ENCODE measurements around the gene TEX22.

Gene TEX22

DNA sequence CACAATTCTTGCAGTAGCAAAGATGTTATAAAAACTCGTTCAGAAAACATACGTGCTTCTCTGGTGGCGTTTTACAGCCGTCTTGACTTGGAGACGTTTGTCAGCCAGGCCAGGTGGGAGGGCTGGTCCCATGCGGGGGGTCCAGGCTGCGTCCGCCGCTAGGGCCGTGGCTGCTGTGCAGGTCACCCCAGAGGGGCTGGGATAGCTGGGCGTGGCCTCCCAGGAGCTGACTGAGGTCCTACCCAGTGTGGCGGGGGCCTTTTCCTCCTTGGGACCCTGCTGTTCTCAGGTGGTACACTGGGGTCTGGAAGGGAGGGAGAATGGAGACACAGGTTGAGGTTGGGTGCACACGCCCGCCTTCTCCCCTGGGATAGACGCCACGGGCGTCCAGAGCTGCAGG, 46.5 kb downstream of the TEX22 start:
- DNase-seq: no peak

DNA sequence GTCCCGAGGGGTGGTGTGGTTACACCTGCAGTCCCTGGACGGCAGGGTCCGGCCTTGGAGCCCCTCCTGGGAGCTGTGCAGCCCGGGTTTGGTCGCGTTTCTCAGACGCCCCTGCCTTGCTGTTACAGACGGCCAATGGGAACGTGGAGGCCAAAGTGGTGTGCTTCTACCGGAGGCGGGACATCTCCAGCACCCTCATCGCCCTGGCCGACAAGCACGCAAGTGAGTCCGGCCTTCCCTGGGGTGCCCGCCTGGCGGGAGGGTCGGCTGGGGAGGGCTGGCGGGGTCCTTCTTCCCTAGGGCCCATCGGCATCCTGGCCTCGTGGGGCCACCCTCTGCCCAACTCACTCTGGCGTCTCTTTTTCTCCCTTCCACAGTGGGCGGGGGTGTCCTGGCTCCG, 47.0 kb downstream of the TEX22 start:
- DNase-seq: no peak

DNA sequence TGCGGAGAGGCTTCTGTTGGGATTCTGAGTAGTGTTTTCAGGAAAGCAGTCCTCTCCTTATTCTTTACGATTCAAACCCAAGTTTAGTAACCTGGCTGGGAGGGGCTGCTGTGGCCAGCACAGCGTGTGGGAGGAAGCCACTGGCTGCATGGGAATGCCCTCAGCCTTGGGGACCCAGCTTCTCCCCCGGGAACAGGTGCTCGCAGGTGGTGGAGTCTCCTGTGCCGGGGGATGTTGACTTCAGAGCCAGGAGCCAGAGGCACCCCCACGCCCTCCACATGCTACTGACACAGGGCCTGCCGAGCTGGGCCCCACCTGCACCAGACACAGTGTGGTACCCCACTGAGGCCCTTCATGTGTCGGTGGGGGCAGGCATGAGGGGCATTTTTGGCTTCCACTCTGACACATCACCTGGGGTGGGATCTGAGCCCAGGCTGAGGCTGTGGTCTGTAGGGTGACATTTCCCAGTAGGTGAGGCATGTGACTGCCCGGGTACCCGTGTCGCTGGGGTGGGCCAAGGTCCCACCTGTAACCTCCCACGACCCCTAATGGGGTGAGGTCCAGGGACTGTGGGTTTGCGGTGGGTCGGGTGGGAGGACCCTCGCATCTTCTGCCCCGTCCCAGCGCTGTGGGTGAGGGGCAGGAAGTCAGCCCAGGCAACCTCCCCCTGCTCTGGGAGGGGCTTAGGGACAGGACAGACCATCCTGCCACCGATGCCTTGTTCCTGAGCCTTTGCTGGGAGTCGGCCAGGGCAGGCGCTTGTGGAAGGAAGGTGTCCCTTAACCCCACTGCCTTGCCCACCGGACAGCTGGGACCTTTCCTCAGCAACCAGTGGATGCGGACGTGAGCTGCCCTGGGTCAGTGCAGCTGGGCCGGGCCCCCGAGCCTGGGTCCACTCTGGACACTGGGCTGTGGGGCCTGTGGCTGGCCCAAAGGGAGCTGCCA, 47.8 kb downstream of the TEX22 start:
- DNase-seq: no peak

DNA sequence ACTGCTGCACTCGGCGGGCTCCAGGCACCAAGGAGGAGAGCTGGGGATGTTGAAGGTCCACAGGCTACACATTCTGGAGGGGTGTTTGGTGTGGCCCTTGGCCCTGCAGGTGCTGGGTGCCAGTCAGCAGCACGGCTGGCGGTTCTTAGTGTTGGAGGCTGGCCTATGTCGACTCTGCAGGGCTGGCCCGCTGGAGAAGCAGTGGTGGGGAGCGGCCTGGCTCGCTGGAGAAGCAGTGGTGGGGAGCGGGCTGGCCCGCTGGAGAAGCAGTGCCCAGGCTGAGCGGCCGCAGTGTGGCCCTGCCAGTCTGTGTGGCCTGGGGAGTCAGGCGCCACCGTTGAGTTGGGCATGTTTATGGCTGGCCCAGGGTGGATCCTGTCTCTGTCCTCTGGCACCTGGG, 48.6 kb downstream of the TEX22 start:
- no peak for DNase-seq

DNA sequence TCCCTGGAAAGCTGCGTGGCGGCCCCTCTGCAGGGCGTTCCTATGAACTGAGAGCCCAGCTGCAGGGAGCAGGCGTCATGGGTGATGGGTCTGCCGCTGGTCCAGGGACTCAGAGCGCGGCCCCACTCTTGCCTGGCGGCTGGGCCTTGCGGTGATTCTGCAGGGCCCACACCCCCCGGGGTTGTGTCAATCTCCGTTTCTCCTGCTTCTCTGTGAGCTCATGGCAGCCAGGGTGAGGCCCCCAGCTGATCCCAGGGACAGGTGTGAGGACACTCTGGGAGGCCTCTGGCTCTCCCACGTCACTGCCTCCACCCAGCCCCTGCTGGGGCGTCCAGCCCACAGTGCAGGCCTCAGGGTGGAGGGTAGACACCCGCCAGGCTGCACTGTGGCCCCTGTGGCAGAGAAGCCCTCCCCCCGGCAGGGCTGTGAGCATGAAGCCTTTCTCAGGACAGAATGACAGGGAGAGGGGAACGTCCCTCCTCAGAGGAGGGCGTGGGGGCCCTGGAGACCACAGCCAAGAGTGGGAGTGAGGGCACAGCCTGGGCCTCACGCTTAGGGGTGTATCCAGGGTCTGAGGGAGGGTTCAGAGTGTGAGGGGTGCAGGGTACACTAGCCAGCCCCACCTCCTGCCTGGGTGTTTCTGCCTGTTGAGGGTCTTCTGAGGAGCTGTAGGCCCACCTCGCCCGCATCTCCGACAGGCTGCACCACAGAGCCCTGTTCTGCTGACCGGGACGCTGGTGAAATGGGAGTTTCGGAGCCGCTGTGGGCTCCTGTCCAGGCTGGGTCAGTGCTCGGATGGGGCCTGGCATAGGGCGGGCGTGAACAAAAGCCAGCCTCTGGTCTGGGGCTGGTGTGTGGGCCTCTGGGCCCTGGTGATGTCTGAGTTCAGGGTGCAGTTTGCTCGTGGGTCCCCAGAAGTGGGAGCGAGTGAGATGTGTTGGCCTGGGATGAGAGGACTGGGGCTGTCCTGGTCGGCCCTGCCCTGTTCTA, 49.6 kb downstream of the TEX22 start:
- DNase-seq: no peak

DNA sequence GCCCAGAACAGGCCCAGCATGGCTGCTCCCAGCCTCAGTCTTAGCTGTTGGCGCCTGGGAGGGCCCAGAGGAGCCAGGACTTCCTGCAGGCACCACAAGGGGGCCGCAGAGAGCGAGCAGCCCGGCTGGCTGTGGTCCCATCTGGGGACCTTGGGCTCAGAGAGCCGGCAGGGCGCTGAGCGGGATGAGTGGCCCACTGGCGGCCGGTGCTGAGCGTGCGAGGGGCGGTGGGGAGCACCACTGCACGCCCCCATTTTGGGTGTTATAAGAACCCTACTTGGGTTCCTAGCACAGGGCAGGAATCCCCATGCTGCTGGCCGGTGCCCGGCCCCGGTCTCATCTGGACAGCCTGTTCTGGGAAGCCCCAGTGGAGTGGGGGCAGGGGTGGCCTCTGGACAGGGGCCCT, 50.4 kb downstream of the TEX22 start:
- peak; percentile 64 for DNase-seq

DNA sequence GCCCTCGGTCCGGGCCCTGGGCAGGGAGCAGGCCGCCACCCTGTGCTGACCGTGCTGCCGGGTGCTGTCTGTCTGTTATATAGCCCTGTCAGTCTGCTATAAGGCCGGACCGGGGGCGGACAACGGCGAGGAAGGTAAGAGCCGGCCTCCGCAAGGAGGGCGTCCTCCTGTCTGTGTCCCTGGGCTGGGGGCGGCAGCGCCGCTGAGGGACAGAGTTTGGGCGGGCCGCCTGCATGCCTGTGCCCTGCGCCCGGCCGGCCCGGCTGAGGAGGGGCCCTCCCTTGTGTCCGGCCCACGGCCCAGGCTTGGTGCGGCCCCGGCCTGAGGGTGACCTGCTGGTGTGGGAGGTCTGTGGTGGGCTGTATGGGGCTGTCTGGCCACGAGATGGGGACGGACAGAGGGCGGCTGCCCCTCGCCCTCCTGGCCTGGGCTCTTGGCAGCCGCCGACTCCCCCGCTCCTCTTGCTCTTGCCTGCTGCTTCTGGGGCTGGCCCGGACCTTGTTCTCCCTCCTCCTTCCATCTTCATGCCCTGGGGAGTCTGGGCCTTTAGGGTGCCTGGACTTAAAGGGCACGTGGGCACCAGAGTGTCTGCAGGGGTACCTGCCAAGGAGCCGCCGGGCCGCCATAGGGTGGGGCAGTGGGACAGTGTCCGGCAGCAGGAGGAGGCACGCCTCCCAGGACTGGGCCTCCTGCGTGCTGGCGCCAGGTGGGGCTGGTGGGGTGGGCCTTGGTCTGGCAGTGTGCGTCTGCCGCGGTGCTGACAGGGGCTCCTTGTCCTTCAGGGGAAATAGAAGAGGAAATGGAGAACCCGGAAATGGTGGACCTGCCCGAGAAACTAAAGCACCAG, 51.2 kb downstream of the TEX22 start:
- DNase-seq: no peak

DNA sequence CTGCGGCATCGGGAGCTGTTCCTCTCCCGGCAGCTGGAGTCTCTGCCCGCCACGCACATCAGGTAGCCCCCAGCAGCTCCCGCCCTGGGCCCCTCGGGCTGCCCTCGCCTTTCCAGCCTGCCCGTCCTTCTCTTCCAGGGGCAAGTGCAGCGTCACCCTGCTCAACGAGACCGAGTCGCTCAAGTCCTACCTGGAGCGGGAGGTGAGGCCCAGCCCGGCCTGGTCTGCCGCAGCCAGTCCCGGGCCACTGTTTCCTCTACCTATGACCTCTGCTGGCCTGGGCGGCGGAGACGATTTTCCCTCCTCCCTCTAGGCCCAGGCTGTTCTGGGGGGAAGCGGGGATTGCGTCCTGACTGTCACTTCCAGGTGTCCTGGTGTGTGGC, 51.8 kb downstream of the TEX22 start:
- no peak for DNase-seq

DNA sequence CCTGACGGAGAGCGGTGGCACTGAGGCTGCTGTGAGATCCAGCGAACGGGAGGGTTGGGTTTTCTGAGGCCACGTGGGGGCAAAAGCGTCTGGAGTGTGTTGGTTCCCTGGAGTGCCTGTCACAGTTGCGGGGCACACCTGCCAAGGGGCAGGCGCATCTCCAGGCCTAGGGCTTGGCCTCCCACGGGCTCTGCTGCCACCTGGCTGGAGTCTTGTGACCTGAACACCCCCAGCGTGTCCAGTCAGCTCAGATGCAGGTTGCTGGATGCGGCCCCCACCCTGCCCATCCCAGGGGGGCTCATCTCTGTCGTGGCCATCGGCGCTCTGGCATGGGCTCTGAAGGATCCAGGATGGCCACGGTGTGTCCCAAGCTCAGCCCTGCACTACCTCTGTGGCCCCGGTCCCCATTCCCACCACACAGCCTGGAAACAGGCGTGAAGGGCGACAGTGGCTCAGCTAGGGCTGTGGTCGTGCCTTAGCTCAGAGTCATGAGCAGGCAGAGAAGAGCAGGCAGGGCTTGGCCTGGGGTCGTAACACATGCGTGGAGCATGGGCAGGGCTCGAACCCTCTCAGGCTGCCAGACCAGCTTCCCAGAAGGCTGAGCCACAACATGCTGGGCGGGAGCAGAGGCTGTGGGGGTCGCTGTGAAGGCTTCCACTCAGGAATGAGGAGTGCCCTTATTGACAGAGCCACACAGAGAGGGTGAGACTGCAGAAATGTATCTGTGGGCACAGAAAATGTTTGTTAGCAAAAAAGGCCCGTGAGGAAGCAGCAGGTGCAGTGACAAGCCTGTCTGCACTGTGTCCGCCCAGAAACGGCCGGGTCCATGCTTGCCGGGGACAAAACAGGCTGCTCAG, 52.8 kb downstream of the TEX22 start:
- no peak for DNase-seq

DNA sequence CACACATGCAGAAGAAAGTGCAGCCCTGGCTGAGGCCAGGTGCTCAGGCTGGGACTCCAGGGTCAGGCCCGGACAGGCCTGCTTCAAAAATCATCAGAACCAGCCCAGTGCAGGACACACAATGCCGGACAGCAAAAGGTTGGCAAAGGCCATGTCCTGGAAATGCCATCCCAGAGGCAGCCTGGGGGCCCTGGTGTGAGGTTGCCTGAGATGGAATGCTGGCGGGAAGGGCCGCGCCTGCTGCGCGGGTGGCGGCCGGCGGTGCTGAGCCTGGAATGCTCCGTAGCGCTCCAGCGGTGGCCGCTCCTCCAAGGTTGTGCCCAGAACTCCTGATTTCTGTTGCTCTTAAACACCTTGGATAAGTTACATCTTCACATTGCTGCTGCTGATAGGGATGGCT, 54.6 kb downstream of the TEX22 start:
- no peak for DNase-seq

DNA sequence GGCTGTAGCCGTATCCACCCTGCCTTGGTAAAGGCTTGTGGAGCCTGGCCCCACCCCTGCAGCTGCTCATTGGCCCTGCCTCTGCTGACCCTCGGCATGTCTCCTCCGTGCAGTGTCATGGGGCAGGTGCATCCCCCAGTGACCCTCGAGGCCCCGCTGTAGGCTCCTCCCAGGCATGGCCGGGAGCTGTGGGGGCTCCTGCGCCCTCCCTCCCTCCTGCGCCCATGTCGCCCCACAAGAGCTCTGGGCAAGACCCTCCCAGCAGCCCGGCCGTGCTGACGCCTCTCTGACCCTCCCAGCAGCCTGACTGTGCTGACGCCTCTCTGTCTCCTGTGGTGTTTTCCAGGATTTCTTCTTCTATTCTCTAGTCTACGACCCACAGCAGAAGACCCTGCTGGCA, 55.5 kb downstream of the TEX22 start:
- no peak for DNase-seq

DNA sequence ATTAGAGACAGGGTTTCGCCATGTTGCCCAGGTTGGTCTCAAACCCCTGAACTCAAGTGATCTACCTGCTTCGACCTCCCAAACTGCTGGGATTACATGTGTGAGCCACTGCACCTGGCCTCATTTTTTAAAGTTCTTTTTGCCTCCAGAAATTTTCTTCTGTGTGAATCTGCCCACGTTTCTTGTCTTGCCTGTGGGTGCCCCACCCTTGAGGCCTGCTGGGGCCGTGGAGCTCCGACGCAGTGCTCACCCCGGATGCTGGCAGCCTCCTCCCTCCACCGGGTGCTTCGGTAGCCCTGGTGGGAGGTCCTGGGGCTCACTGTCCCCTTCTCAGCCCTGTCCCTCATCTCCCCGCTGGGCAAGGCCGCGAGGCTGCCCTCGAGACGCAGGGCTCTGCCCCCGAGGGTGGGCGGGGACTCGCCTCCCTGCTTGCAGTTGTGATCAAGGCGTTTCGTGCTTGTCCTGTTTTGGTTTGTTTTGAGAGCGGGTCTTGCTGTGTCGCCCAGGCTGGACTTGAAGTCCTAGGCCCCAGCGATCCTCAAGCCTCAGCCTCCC, 56.8 kb downstream of the TEX22 start:
- no peak for DNase-seq

DNA sequence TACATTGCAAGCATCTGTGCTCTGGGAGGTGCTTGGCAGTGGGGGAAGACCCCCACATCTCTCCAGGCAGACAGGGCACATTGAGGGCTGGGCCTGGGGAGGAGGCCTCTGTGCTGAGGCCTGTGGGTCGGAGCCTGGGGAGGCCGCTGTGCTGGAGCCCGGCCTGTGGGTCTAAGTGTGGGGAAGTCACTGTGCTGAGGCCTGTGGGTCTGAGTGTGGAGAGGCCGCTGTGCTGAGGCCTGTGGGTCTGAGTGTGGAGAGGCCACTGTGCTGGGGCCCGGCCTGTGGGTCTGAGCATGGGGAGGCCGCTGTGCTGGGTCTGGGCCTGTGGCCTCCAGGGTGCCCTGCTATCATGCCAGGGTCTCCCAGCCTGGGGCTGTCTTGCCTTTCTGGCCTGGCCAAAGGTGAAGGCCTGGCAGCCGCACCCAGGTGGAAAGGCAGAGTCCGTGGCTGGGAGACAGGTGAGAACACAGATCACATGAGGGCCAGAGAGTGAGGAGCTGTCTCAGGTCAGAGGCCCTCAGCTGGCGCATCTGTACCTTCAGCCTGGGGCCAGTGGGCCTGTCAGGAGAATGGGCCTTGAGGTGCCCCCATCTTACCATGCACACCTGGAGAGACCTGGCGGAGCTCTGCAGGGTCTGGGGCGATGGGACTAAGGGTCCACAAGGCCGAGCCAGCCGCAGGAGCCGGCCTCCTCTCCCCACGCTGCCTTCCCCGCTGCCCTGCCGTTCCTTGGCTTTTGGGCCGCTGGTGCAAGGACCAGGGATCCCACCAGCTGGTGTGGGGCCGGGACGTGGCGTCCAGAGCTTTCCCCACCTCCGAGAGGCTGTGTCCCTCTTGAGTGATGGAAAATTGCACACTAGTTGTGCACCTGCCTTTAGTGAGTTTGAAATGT, 57.7 kb downstream of the TEX22 start:
- DNase-seq: no peak

DNA sequence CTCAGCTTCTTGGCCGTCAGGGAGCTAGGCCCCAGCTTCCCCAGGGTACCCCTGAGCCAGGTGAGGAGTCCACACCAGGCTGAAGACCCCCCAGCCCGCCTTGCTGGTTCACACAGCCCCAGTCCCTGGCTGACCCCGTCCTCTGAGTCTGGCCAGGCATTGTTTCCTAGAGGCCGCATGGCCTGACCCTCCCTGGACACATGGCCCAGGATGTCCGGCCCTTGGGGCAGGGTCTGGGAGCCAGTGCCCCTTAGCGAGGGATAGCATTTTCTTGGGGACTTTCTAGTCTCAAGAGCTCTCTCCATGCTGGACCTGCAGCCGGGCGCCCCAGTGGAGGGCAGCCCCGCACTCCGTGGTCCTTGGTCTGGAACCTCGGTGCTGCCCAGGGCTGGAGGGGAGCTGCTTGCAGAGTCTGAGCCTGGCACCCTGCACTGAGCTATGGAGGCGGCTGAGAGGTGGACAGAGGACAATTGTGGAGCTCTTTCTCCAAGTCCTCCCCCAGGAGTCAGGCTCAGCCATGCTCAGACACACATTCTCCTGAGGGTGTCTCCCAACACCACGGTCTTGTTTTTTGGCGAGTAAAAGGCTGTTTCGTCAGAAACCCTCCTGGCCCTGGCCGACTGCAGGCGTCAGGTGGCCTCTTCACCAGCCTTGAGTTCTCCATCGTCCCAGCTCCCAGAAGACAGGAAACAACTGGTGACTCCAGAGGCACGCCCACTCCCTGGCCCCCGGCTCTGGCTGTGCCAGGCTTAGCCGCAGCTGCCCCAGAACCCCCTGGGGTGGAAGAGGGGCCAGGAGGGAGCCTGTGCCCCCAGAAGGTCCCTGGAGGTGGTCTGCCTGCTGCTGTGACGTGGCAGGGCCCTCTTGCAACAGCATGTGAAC, 58.6 kb downstream of the TEX22 start:
- DNase-seq: no peak

DNA sequence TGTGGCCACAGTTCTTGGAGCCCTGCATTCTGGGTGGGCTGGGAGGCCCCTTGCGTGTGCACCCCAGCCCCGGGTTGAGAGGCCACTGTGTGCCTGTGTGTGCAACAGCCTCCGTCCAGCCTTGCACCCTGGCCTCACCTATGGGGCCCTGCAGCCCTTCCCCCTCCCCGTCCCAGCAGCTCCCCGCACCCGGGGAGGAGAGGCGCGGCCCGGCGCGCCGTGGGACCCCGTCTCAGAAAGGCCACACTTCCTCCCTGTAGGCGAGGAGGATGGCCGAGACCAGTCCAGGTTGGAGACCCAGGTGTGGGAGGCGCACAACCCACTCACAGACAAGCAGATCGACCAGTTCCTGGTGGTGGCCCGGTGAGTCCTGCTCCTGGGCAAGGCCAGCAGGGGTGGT, 59.7 kb downstream of the TEX22 start:
- DNase-seq: no peak

DNA sequence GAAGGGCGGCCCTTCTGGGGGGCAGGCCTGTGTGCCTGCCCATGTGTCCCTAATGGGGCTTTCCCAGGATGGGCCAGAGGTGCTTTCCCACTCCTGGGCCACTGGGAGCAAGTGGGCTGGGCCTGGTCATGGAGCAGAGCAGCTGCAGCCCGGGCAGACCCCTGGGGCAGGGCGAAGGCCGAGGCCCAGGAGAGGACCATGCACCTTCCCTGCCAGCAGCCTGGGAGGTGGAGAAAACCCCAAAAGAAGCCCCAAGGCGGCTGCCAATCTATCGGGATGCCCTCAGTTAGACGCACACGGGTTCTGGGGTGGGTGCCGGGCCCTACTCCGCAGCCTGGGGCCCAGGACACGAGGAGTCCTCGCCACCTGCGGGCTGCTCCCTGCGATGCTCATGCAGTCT, 60.2 kb downstream of the TEX22 start:
- no peak for DNase-seq

DNA sequence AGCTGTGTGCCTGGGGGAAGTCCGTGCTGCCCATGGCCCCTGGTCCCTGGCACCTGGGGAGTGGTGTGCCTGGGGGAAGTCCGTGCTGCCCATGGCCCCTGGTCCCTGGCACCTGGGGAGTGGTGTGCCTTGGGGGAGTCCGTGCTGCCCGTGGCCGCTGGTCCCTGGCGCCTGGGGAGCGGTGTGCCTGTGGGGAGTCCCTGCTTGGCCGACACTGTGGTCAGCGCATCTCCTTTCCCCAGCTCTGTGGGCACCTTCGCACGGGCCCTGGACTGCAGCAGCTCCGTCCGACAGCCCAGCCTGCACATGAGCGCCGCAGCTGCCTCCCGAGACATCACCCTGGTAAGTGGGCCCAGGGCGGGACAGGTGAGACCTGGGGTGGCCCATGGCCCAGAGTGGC, 61.8 kb downstream of the TEX22 start:
- no peak for DNase-seq

DNA sequence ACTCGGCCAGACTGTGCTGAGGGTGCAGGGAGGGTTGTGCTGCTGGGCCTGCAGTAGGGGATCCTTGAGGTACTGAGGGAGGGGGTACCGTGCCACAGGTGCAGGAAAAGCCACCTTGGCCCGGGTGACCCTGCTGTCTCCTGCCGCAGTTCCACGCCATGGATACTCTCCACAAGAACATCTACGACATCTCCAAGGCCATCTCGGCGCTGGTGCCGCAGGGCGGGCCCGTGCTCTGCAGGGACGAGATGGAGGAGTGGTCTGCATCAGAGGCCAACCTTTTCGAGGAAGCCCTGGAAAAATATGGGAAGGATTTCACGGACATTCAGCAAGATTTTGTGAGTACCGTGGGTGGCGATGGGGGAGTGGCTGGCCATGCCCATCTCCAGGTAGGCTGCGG, 62.3 kb downstream of the TEX22 start:
- DNase-seq: no peak

DNA sequence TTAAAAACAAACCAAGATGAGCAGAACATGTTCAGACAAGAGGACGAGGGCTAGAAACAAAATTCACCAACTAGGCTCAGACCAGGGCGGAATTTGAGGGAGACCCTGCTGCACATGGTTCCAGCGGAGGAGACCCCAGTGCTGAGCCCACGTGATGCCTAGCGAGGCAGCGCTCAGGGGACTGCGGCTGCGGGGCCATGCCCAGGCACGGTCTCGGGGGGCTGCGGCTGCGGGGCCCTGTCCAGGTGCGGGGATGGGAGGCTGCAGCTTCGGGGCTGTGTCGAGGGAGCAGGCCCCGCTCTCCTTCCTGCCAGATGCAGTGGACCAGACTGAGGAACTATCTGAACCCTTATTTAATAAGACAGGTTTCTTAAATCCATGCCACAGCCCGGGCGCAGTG, 63.6 kb downstream of the TEX22 start:
- no peak for DNase-seq
